ENCODE data around the gene AGRP.

Gene AGRP

DNA sequence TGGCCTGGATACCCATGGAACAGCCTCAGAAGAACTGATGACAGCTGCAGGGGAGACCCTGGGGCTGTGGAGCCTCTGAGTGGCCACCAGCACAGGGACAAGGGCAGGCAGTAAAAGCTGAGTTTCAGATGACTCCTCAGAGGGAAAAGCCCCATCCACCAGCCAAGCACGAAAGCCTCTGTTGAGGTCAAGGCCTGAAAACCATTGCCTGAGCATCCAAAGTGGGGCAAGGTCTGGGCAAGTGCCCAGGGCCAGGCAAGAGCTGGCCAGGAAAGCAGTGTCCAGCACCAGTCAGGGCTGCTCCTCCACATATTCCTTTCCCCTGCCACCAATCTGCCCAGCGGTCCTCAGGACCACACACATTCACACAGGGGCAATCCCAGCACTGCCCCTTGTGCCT lies 18.8 kb downstream of the AGRP start:
- TF ChIP-seq JUND (IDR thresholded peaks at IDR 0.05; ENCODE audit: low read depth) = no peak
- in situ Hi-C loops (cut with HindIII; ENCODE audit: low pct_unique_long_range_greater_than_20kb, low sequenced_read_pairs) = no loop called here
- DNase-seq (ENCODE audit: low read depth in 1 of 2, low spot score in 1 of 2) = no peak

DNA sequence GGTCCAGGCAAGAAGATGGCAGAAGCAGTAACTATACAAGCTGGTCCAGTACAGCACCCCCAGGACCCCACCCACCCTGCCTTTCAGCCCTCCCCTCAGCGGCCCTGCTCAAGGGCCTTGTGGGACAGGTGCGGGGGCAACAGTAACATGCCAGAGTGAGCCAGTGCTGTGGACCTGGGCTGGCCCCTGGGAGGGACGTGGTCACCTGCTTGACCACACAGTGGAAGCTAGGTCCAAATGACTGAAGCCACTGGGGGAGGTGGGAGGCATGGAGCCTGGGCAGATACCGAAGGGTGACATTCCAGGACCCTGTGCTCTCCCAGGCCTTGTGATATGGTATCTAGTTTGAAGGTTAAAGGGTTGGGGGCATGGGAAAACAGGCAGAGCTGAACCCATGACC lies 19.7 kb downstream of the AGRP start:
- TF ChIP-seq JUND (IDR thresholded peaks at IDR 0.05; ENCODE audit: low read depth) = no peak
- DNase-seq (ENCODE audit: low read depth in 1 of 2, low spot score in 1 of 2) = no peak
- in situ Hi-C loops (cut with HindIII; ENCODE audit: low pct_unique_long_range_greater_than_20kb, low sequenced_read_pairs) = no loop called here

DNA sequence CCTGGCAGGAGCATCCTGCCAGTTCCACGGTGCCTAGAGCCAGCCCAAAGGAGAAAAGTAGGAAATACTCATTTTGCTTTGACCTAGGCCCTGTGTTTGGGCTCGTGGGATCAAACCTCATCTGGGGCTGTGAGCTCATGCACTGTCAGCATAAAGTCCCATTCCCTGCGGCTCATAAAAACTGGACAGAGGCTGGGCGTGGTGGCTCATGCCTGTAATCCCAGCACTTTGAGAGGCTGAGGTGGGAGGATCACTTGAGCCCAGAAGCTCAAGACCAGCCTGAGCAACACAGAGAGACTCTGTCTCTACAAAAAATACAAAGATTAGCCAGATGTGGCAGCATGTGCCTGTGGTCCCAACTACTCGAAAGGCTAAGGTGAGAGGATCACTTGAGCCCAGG lies 20.3 kb downstream of the AGRP start:
- in situ Hi-C loops (cut with HindIII; ENCODE audit: low pct_unique_long_range_greater_than_20kb, low sequenced_read_pairs) = no loop called here
- no peak for TF ChIP-seq JUND (IDR thresholded peaks at IDR 0.05; ENCODE audit: low read depth)
- DNase-seq (ENCODE audit: low read depth in 1 of 2, low spot score in 1 of 2) = no peak

DNA sequence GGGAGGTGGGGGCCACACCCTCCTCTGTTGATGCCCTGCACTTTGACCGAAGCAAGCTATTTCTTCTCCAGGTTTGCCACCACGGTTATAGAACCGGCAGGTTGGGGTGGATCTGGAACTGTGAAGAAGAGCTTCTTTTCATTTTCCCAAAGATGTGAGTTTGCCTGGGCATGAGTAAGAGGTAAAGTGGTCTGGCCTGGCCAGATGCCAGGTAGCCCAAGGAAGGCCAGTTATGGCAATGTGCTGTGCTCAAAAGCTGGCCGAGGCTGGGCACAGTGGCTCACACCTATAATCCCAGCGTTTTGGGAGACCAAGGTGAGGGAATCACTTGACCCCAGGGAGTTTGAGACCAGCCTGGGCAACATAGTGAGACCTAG lies 21.1 kb downstream of the AGRP start:
- no peak for DNase-seq (ENCODE audit: low read depth in 1 of 2, low spot score in 1 of 2)
- in situ Hi-C loops (cut with HindIII; ENCODE audit: low pct_unique_long_range_greater_than_20kb, low sequenced_read_pairs) = no loop called here
- no peak for TF ChIP-seq JUND (IDR thresholded peaks at IDR 0.05; ENCODE audit: low read depth)

DNA sequence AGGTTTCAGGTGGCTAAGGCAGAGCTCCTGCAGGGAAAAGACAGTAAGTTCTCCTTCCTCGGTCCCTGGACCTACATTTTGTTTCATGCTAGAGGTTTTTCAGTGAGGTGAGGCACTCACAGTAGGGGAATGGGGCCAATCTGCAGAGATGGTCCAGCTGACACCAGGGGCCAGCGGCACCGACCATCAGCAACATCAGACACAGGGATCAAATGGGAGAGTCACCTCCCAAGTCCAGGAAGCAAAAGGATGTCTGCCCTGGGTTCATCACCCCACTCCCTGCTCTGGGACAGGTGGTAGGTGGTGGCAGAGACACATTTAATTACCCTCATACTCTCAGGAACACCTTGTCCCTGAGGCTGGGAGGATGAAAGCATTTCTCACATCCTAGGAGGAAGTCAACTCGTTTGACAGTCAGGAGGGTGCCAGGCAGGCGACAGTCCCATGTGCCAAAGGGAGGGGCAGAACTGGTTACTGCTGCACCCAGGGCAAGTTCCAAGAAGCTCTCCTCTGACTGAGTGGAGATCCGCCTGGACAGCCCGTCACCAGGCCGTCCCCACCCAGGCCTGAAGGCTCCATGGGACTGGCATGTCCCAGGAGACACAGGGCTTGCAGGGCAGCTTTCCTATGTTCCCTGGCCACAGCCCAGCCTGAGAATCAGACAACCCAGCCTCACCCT lies 21.6 kb downstream of the AGRP start:
- TF ChIP-seq JUND (IDR thresholded peaks at IDR 0.05; ENCODE audit: low read depth) = no peak
- in situ Hi-C loops (cut with HindIII; ENCODE audit: low pct_unique_long_range_greater_than_20kb, low sequenced_read_pairs) = no loop called here
- peak in 1 of 2 experiments; percentile 72 for DNase-seq (ENCODE audit: low read depth in 1 of 2, low spot score in 1 of 2)

DNA sequence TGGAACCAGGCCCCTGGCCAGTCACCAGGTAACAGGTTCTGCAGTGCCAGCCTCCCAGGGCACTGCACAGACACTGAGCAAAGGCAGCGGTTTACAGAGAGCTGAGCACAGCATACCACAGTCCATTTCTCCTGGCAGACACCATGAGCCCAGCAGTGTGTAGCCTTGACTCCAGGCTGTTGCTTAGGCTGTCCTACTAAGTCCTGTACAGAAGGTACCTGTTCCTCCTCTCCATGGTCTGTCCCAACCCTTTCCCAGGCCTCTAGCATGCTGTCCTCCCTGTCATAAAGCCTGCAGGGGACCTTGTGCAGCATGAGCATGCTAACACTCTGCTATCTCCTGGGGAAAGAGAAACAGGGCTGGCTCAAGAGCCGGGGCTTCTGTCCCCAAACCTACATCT lies 22.4 kb downstream of the AGRP start:
- in situ Hi-C loops (cut with HindIII; ENCODE audit: low pct_unique_long_range_greater_than_20kb, low sequenced_read_pairs) = no loop called here
- no peak for DNase-seq (ENCODE audit: low read depth in 1 of 2, low spot score in 1 of 2)
- no peak for TF ChIP-seq JUND (IDR thresholded peaks at IDR 0.05; ENCODE audit: low read depth)

DNA sequence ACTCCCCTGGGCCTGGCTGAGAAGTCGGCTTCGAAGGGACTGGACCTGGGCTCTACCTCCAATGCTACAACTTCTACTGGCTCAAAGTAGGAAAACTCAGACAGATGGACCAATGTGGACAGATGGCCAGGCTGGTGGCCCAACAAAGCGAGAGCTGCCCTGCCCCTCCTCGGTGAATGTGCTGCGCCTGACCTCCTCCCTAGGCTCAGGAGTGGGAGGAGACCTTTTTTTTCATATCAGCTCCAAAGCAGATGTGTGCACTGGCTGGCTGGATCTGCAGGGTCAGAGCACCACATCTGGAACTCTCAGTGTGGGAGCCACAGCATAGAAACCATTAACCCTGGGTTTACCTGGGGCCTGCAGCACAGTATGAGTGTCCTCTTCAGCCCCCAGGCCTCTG lies 23.2 kb downstream of the AGRP start:
- DNase-seq (ENCODE audit: low read depth in 1 of 2, low spot score in 1 of 2) = no peak
- no peak for TF ChIP-seq JUND (IDR thresholded peaks at IDR 0.05; ENCODE audit: low read depth)
- in situ Hi-C loops (cut with HindIII; ENCODE audit: low pct_unique_long_range_greater_than_20kb, low sequenced_read_pairs) = no loop called here

DNA sequence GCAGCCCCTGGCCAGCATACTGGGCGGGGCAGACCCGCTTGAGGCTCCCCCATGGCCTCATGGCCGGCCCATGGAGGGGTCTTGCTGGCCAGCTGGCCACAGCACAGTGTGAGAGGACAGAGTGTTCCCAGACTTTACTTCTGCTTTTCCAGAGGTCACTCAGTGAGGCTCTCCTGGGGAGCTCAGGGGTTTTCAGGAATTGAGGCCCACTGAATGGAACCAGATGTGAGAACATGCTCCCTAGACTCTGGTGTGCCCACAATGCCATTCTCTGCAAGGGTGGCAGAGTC lies 23.5 kb downstream of the AGRP start:
- no peak for DNase-seq (ENCODE audit: low read depth in 1 of 2, low spot score in 1 of 2)
- TF ChIP-seq JUND (IDR thresholded peaks at IDR 0.05; ENCODE audit: low read depth) = no peak
- in situ Hi-C loops (cut with HindIII; ENCODE audit: low pct_unique_long_range_greater_than_20kb, low sequenced_read_pairs) = no loop called here

DNA sequence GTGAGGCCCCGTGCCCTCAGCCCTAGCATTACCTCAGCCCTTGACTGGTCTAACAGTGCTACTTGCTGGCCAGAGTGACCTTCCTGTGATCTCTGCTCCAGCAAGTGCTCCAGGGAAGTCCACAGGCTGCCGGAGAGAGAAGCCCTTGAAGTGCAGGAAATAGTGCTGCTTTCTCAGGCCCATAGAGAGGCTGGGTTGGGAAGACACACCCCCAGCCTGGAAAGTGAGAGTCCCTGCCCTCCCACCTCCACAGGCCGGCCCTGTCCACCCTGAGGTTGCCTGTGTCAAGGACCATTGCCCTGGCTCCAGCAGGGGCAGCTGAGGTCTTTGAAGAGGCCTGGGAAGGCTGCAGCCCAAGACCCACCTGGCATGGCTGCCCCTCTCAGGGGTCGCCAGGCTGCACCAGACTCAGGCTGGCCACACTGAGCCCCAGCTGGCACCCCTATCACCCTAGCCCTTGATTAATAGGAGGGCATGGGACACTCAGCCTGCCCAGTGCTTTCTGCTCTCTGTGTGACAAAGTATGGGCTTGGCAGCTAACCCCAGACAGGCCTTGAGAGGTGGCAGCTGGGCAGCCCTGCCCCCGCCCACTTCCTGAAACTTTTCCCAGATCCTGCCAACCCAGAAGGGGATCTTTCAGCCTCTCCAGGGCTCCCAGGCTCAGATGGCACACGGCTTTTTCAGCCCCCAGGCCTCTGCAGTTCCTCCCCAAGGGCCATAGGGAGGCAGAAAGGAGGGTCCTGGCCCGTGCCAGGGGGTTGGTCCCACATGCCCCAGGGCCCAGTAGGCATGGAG lies 24.1 kb downstream of the AGRP start:
- peak in 1 of 2 experiments; percentile 40 for DNase-seq (ENCODE audit: low read depth in 1 of 2, low spot score in 1 of 2)
- TF ChIP-seq JUND (IDR thresholded peaks at IDR 0.05; ENCODE audit: low read depth) = no peak
- in situ Hi-C loops (cut with HindIII; ENCODE audit: low pct_unique_long_range_greater_than_20kb, low sequenced_read_pairs) = no loop called here

DNA sequence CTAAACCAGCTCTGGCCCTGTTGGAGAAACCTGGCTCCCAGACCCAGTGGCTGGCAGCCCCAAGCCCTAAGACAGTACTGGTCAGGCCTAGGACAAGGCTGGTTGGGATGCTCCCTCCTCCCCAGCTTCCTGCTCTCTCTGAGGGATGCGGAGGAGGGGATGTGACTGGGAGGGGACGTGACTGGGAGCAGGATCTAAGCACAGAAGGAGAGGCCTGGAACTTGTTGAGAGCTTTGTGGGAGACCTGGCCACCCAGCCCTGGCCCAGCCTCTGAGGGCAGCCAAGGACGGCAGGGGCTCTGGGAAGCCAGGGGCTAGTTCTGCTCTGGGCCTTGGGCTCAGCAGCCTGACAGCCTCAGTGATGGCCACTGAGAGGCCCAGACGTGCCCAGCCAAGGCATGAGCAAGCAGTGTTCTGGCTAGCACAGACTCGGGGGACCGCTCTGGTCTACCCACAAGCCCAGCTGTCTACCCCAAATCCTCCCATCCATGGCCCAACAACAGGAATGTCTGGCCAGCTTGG lies 25.2 kb downstream of the AGRP start:
- TF ChIP-seq JUND (IDR thresholded peaks at IDR 0.05; ENCODE audit: low read depth) = no peak
- no peak for DNase-seq (ENCODE audit: low read depth in 1 of 2, low spot score in 1 of 2)
- in situ Hi-C loops (cut with HindIII; ENCODE audit: low pct_unique_long_range_greater_than_20kb, low sequenced_read_pairs) = no loop called here

DNA sequence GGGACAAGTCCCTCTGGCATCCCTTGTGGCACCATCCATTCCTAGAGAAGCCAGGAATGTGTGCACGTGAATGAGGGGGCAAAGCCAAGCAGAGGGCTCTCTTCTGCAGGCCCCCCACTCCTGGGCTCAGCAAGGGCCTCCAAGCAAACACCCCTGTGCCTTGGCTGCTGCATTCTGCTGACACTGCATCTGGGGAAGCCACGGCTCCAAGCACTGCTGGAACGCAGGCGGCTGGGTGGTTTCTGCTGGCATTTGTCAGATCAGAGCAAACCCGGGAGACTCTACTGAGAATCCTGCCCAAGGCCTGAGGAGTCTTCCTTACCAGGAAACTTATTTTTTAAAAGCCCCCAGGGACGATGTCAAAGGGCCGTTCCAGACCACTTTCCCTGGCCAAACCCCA lies 25.7 kb downstream of the AGRP start:
- no peak for TF ChIP-seq JUND (IDR thresholded peaks at IDR 0.05; ENCODE audit: low read depth)
- no peak for DNase-seq (ENCODE audit: low read depth in 1 of 2, low spot score in 1 of 2)
- in situ Hi-C loops (cut with HindIII; ENCODE audit: low pct_unique_long_range_greater_than_20kb, low sequenced_read_pairs) = no loop called here

DNA sequence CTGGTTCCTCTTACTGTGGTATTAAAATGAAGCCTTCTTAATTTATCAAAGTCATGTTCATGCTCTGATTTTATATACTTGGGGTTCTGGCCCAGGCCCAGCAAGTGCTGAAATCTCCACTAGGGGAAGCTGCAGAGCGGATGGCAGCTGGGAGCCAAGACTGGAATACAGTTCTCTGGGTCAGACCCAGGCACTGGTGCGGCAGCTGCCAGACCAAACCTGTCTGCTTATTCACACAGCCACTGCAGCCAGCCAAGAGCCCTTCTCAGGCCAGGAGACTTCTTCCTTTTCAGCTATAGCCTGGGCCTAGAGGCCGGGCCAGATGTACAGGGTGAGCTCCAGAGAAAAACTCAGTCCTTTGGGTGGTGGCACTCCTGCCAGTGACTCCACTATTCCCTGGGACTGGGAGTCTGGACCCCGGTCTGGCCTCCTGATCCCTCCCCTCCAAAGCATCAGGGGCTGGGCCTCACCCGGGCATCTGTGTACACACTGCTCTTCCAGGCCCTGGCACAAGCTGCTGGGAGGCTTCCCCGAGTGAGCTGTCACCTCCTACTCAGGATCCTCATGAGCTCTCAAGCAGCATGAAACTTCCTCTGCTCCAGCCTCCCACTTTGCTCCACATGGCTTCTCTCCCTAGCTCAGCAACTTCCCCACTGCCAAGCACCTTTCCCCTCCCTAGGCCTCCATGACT lies 26.8 kb downstream of the AGRP start:
- in situ Hi-C loops (cut with HindIII; ENCODE audit: low pct_unique_long_range_greater_than_20kb, low sequenced_read_pairs) = no loop called here
- peak in 1 of 2 experiments; percentile 56 for DNase-seq (ENCODE audit: low read depth in 1 of 2, low spot score in 1 of 2)
- no peak for TF ChIP-seq JUND (IDR thresholded peaks at IDR 0.05; ENCODE audit: low read depth)

DNA sequence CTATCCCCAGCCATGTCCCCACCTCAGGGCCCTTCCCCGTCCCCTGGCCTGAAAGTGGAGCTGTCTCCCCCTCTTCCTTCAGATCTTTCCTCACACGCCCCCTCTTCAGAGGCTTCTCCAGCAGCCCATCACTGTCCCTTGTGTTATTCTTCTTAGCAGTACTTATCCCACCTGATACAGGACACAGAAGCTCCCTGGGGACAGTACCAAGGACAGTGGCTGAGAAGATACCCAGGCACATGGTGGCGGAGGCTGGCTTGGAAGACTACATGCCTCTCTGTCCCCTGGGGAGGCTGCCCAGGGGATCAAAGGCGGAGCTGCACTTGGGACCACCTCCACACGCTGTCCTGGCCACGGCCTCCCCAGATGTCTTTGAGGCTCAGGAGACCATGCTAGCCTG lies 28.5 kb downstream of the AGRP start:
- DNase-seq (ENCODE audit: low read depth in 1 of 2, low spot score in 1 of 2) = no peak
- TF ChIP-seq JUND (IDR thresholded peaks at IDR 0.05; ENCODE audit: low read depth) = no peak
- in situ Hi-C loops (cut with HindIII; ENCODE audit: low pct_unique_long_range_greater_than_20kb, low sequenced_read_pairs) = no loop called here

Measured in T47D (cell line).